ENCODE measurements around the gene MEST.

MEST gene

GRCh38 chr7:130452951-130453350 lies 38.9 kb upstream of the MEST start:
- TF ChIP-seq CTCF (IDR thresholded peaks at IDR 0.05; ENCODE audit: poor library complexity, severe bottlenecking), result no peak
- no peak overlapping the region for H3K27ac ChIP-seq (ENCODE audit: poor library complexity, severe bottlenecking)
- H3K36me3 ChIP-seq (ENCODE audit: low read depth), result no peaks in the 10 kb centered on the region
- no peak for ATAC-seq (ENCODE audit: low read depth)
- peaks cover 4% of the 10 kb centered on the region for H3K4me1 ChIP-seq (ENCODE audit: insufficient read depth, poor library complexity, severe bottlenecking)
- peaks cover 2% of the 10 kb centered on the region for H3K9me3 ChIP-seq (ENCODE audit: severe bottlenecking)
- DNase-seq (ENCODE audit: low spot score), result no peak
- no peak overlapping the region for H3K4me3 ChIP-seq (ENCODE audit: severe bottlenecking)
- no peaks in the 10 kb centered on the region for H3K27me3 ChIP-seq (ENCODE audit: insufficient read depth, poor library complexity, severe bottlenecking)

DNA sequence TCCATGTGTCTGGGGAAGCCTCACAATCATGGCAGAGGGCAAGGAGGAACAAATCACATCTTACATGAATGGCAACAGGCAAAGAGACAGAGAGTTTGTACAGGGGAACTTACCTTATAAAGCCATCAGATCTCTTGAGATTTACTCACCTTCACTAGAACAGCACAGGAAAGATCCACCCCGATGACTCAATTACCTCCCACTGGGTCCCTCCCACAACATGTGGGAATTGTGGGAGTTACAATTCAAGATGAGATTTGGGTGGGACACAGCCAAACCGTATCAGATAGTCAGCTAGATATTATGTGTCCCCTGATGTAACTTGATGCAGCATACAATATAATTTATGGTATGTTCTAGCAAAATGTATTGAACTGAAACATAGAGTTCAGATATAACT lies 36.9 kb upstream of the MEST start:
- no peak for TF ChIP-seq CTCF (IDR thresholded peaks at IDR 0.05; ENCODE audit: poor library complexity, severe bottlenecking)
- H3K27ac ChIP-seq (ENCODE audit: poor library complexity, severe bottlenecking), result no peak overlapping the region
- no peak for ATAC-seq (ENCODE audit: low read depth)

DNA sequence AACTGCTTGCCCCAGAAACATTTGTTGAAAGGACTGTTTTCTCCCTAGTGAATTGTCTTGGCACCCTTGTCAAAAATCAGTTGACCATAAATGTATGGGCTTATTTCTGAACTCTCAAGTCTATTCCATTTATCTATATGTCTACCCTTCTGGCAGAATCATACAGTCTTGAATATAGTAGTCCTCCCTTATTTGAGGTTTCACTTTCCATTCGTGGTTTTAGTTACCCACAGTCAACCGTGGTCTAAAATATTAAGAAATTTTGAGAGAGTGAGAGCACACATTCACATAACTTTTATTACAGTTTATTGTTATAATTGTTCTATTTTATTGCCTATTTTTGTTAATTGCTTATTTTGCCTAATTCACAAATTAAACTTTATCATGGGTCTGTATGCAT lies 33.6 kb upstream of the MEST start:
- H3K9me3 ChIP-seq (ENCODE audit: severe bottlenecking), result no peaks in the 10 kb centered on the region
- no peaks in the 10 kb centered on the region for H3K27me3 ChIP-seq (ENCODE audit: insufficient read depth, poor library complexity, severe bottlenecking)
- no peaks in the 10 kb centered on the region for H3K36me3 ChIP-seq (ENCODE audit: low read depth)
- no peak overlapping the region for H3K4me3 ChIP-seq (ENCODE audit: severe bottlenecking)
- no peaks in the 10 kb centered on the region for H3K4me1 ChIP-seq (ENCODE audit: insufficient read depth, poor library complexity, severe bottlenecking)
- TF ChIP-seq CTCF (IDR thresholded peaks at IDR 0.05; ENCODE audit: poor library complexity, severe bottlenecking), result no peak
- no peak overlapping the region for H3K27ac ChIP-seq (ENCODE audit: poor library complexity, severe bottlenecking)
- ATAC-seq (ENCODE audit: low read depth) (no peak), DNase-seq (ENCODE audit: low spot score) (no peak)

More for the DNA sequence above, 36.9 kb upstream of the MEST start:
- H3K36me3 ChIP-seq (ENCODE audit: low read depth), result no peaks in the 10 kb centered on the region
- H3K27me3 ChIP-seq (ENCODE audit: insufficient read depth, poor library complexity, severe bottlenecking), result no peaks in the 10 kb centered on the region
- no peak for DNase-seq (ENCODE audit: low spot score)
- H3K4me1 ChIP-seq (ENCODE audit: insufficient read depth, poor library complexity, severe bottlenecking), result peaks cover 4% of the 10 kb centered on the region
- no peaks in the 10 kb centered on the region for H3K9me3 ChIP-seq (ENCODE audit: severe bottlenecking)
- H3K4me3 ChIP-seq (ENCODE audit: severe bottlenecking), result no peak overlapping the region

- Histone ChIP-seq H3K4me3 (ENCODE audit: severe bottlenecking) (no peak overlapping the region), H3K4me1 (ENCODE audit: insufficient read depth, poor library complexity, severe bottlenecking) (no peaks in the 10 kb centered on the region), H3K9me3 (ENCODE audit: severe bottlenecking) (no peaks in the 10 kb centered on the region), H3K36me3 (ENCODE audit: low read depth) (no peaks in the 10 kb centered on the region), H3K27me3 (ENCODE audit: insufficient read depth, poor library complexity, severe bottlenecking) (no peaks in the 10 kb centered on the region), H3K27ac (ENCODE audit: poor library complexity, severe bottlenecking) (no peak overlapping the region)
- no peak for TF ChIP-seq CTCF (IDR thresholded peaks at IDR 0.05; ENCODE audit: poor library complexity, severe bottlenecking)
- DNase-seq (ENCODE audit: low spot score) (no peak), ATAC-seq (ENCODE audit: low read depth) (no peak)
Measured at GRCh38 chr7:130461272-130461671, 30.6 kb upstream of the MEST start.

DNA sequence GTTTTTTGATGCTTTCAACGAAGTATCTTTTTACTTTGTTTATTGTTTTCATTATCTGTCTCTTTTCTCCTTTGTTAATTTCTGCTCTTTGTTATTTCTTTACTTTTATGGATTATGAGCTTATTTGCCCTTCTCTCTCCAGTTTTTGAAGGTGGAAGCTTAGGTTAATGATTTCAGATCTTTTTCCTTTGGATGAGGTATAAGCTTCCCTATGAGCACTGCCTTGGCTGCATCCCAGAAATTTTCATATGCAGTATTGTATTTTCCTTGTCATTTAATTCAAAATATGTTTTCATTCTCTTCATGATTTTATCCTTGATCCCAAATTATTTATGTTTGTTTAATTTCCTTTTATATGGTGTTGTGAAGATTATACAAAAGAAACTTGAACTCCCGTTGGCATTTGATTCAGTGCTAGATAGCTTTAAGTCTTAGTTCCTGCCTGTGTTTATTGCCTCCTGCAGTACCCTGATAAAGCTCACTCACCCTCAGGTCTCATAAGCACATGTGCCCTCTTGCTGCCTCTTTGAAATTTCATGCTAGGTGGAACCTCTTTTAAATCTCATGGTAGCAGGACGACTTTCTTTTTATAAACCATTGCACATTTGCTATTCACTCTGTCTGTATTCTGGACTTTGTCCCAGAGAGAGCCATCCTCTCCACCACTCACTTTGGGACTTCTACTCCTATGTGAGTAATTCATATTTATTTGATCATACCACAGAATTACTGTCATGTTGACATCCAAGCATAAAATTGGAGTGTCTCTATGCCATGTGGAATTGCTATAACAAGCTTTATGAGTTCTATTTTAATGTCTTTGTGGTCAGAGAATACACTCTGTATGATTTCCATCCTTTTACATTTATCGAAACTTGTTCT lies 28.1 kb upstream of the MEST start:
- Histone ChIP-seq H3K27me3 (ENCODE audit: insufficient read depth, poor library complexity, severe bottlenecking) (no peaks in the 10 kb centered on the region), H3K4me3 (ENCODE audit: severe bottlenecking) (no peak overlapping the region), H3K36me3 (ENCODE audit: low read depth) (no peaks in the 10 kb centered on the region), H3K4me1 (ENCODE audit: insufficient read depth, poor library complexity, severe bottlenecking) (no peaks in the 10 kb centered on the region), H3K27ac (ENCODE audit: poor library complexity, severe bottlenecking) (no peak overlapping the region), H3K9me3 (ENCODE audit: severe bottlenecking) (no peaks in the 10 kb centered on the region)
- ATAC-seq (ENCODE audit: low read depth) (no peak), DNase-seq (ENCODE audit: low spot score) (no peak)
- no peak for TF ChIP-seq CTCF (IDR thresholded peaks at IDR 0.05; ENCODE audit: poor library complexity, severe bottlenecking)
